A673 (cell line): ENCODE measurements around the gene TRAPPC12. TPM values are rescaled to one million over a fixed set of nuclear protein-coding genes. Genes with fewer than 3 reads are reported as not detected.

Source experiments
- BruUV-seq: library from RNA; stranded (reverse); fragments of 400-500 nt; replicated peaks from 2 replicates; lab custom pipeline; 2021; lab: Mats Ljungman, UMichigan
- CTCF ChIA-PET: fragments of 300-600 bp; sonication (Branson Sonifier 250); formaldehyde crosslinking; loops from one replicate; lab custom pipeline; 2022; ENCODE audit warnings: antibody characterized with exemption; lab: Charles Lee
- POLR2A ChIA-PET: fragments of 300-600 bp; sonication (Branson Sonifier 250); formaldehyde crosslinking; loops from one replicate; lab custom pipeline; 2022; ENCODE audit warnings: antibody characterized with exemption; ENCODE audit not compliant: low non-redundant PET; lab: Charles Lee
- DNase-seq: peaks from one replicate; pipeline ENCODE4 v3.0.0-alpha.2; 2015; ENCODE audit warnings: low spot score
- H3K27ac ChIP-seq: fragments of 200-600 bp; sonication (generic); 2 replicates; pipeline ENCODE4 v1.5.1; 2016; ENCODE audit warnings: mixed run types, low read depth, mild to moderate bottlenecking, mixed read lengths, antibody characterized with exemption, low read length; ENCODE audit not compliant: poor library complexity, severe bottlenecking
- H3K27me3 ChIP-seq: fragments of 200-600 bp; sonication (generic); replicated peaks from 2 replicates; pipeline ENCODE4 v1.6.1; 2017; ENCODE audit warnings: mixed run types, low read depth, mild to moderate bottlenecking, mixed read lengths, antibody characterized with exemption, low read length; ENCODE audit not compliant: insufficient read depth, poor library complexity
- H3K36me3 ChIP-seq: fragments of 200-600 bp; sonication (generic); 2 replicates; pipeline ENCODE4 v1.6.1; 2016; ENCODE audit warnings: mixed run types, mild to moderate bottlenecking, mixed read lengths, antibody characterized with exemption, low read length; ENCODE audit not compliant: insufficient read depth, poor library complexity, severe bottlenecking
- H3K4me1 ChIP-seq: fragments of 200-600 bp; sonication (generic); 2 replicates; pipeline ENCODE4 v1.6.1; 2017; ENCODE audit warnings: mixed run types, mild to moderate bottlenecking, mixed read lengths, antibody characterized with exemption, low read length; ENCODE audit not compliant: insufficient read depth, poor library complexity, severe bottlenecking
- H3K4me3 ChIP-seq: fragments of 200-600 bp; sonication (generic); 2 replicates; pipeline ENCODE4 v1.5.1; 2016; ENCODE audit warnings: low read depth, mixed run types, mild to moderate bottlenecking, mixed read lengths, low read length; ENCODE audit not compliant: poor library complexity, severe bottlenecking
- H3K9me3 ChIP-seq: fragments of 200-600 bp; sonication (generic); 2 replicates; pipeline ENCODE4 v1.6.1; 2016; ENCODE audit warnings: mixed run types, low read depth, mild to moderate bottlenecking, mixed read lengths, antibody characterized with exemption, low read length; ENCODE audit not compliant: poor library complexity, severe bottlenecking
- CTCF ChIP-seq: fragments of 300-800, 200-600 bp; sonication (generic); conservative IDR thresholded peaks from 2 replicates; pipeline ENCODE4 v1.5.1; 2017; ENCODE audit warnings: low read depth, mild to moderate bottlenecking, antibody characterized with exemption, low read length, moderate library complexity, mixed read lengths
- EZH2 ChIP-seq: fragments of 200-600 bp; sonication (generic); IDR thresholded peaks from 2 replicates; pipeline ENCODE4 v1.6.1; 2017; ENCODE audit warnings: borderline replicate concordance, low read depth, mild to moderate bottlenecking, mixed read lengths, antibody characterized with exemption, low read length; ENCODE audit not compliant: poor library complexity, severe bottlenecking
- intact Hi-C: fragments of 100-400 bp; cut with micrococcal nuclease; formaldehyde crosslinking; loops from one replicate; pipeline ENCODE4 v1.10.0; 2022; ENCODE audit not compliant: unreplicated experiment
- total RNA-seq: library from RNA; stranded (reverse); gene quantifications from 2 replicates; pipeline ENCODE4 v1.2.3, GENCODE V29; 2021

Gene TRAPPC12
- total RNA-seq, 1 experiment from 2014 or later: 94.4 TPM

GRCh38 chr2:3454802-3455201 lies 75.3 kb downstream of the TRAPPC12 start:
- no peak overlapping the region for H3K27ac ChIP-seq
- H3K36me3 ChIP-seq: peaks cover 10% of the 10 kb centered on the region
- no TSS peak for BruUV-seq
- POLR2A ChIA-PET: no interaction called here
- no peaks in the 10 kb centered on the region for H3K4me1 ChIP-seq
- DNase-seq: no peak
- TF ChIP-seq EZH2: no peak
- no peak for TF ChIP-seq CTCF
- no peaks in the 10 kb centered on the region for H3K9me3 ChIP-seq
- no peak overlapping the region for H3K4me3 ChIP-seq
- H3K27me3 ChIP-seq: no peaks in the 10 kb centered on the region
- CTCF ChIA-PET: no interaction called here
- intact Hi-C loops: no loop called here

- no TSS peak for BruUV-seq
- POLR2A ChIA-PET: no interaction called here
These were observed 76.6 kb downstream of the TRAPPC12 start for GRCh38 chr2:3456125-3456524.

GRCh38 chr2:3457524-3458395 lies 78.3 kb downstream of the TRAPPC12 start:
- intact Hi-C loops: no loop called here
- no peak for DNase-seq
- CTCF ChIA-PET: no interaction called here
- H3K4me1 ChIP-seq: peaks cover 12% of the 10 kb centered on the region
- peaks cover 7% of the 10 kb centered on the region for H3K36me3 ChIP-seq
- no peak overlapping the region for H3K27ac ChIP-seq
- no peak overlapping the region for H3K4me3 ChIP-seq
- BruUV-seq: no TSS peak
- H3K9me3 ChIP-seq: no peaks in the 10 kb centered on the region
- POLR2A ChIA-PET: no interaction called here
- no peaks in the 10 kb centered on the region for H3K27me3 ChIP-seq
- TF ChIP-seq EZH2 (no peak), CTCF (no peak)

More at GRCh38 chr2:3456125-3456524, 76.6 kb downstream of the TRAPPC12 start:
- no peak overlapping the region for H3K4me3 ChIP-seq
- no peak overlapping the region for H3K27ac ChIP-seq
- no peaks in the 10 kb centered on the region for H3K4me1 ChIP-seq
- H3K27me3 ChIP-seq: no peaks in the 10 kb centered on the region
- intact Hi-C loops: no loop called here
- TF ChIP-seq CTCF: no peak
- TF ChIP-seq EZH2: no peak
- peaks cover 7% of the 10 kb centered on the region for H3K36me3 ChIP-seq
- DNase-seq: no peak
- CTCF ChIA-PET: no interaction called here
- H3K9me3 ChIP-seq: no peaks in the 10 kb centered on the region
